ENCODE data around the gene ITPR1.

ITPR1 gene

DNA sequence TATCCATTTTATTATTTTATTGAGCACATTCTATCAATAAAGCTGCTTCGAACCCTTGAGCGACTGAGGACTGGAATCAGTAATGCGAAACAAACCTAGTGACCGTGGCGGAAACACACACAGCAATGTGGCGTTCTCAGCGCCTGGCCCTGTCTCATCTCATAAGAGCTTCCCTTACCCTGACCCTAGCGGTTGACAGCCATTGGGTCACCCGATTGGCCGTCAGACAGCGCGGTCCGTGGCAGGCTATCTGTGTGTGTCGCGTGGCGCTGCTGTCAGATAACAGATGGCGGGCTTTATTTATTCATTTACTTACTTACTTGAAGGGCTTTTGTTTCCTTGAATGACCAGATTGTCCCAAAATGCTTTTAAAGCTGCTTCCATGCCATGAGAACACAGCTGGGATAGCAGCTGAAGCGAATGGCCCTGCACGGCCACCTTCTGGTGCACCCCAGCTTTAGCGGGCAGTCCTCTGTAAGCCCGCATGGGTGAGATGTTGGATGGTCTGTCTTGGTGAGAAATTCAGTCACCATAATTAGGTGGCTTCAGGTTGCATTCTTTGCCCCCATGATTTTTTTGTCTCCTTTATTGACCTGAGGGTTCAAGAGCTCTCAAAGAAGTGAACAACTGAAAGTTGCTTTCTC, 270.6 kb downstream of the ITPR1 start:
- DNase-seq: no peak

DNA sequence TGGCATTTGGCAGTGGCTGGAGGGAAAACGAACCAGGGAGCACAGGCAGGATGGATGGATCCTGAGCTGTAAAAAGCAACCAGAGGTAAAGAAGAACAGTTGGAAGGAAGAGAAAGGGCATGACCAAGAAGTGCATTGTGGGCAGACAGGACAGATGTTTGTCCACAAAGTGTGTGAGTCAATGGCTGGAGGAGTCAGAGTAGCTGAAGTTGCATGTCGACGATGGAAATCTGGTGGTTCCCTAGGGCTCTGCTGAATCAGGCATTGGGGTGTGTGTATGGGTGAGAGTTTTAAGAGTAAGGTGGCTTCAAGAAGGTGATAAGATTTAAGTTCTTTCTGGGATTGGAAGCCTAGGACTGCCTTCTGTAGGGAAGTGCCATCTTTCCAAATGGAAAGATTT, 272.1 kb downstream of the ITPR1 start:
- no peak for DNase-seq

DNA sequence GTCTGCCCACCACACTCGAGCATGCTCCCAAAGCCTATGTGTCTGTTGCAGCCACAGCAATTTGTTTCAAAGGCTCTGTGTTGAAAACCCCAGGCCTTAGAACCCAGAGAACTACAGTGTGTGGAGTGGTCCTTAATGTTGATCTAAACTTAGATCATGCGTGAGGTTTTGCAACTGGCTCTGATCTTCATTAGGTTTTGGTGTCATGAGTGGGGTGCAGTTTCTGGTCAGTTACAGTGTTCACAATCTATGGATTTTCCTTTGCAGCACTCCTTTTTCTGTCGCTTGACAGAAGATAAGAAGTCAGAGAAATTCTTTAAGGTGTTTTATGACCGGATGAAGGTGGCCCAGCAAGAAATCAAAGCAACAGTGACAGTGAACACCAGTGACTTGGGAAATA, 273.1 kb downstream of the ITPR1 start:
- DNase-seq: no peak

DNA sequence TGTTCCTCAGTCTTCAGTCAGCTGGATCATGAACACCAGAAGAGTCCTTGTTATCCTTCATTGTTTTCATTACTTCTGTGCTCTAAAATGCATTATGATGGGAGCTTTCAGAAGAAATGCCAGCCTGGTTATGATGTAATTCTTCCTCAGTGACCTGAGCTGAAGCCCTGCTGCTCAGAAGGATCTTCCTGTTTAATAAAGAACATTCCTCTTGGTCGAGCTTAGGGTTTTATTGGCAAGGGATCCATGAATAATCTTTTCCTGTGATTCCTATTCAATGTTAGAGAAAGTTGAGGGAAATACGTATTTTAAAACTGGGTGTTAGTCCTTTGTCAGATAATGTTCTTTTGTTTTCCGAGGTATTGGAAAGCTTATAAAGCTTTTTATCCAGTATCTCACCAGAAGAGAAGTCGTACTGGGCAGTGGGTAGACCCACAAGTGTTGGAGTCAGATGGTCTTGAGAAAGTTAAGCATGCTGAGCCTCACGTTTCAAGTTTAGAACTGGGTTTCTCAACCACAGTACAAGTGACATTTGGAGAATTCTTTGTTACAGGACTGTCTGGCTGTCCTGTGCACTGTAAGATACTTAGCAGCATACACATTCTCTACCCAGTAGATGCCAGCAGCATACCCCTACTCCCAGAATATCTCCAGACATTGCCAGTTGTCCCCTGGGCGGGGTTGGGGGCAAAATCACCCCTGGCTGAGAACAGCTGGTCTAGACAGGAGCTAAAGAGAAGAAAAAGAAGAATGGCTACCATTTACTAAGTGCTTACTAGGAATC, 273.8 kb downstream of the ITPR1 start:
- DNase-seq: no peak

DNA sequence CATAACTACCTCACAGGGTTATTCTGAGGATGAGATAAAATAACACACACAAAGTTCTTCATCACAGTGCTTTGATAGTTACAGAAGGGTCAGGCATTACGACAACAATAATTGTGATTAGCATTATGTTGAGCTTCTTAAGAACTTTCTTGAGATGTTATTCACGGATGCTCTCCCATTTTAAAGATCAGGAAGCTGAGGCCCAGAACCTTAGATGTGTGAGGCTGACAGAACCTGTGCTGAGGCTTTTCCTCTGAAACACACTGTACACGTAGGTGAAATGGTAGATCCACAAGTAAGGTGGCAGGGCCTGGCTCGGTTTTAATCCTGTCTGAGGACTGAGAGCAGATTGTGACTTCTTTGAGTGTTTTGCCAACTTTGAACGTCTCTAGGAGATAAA, 274.9 kb downstream of the ITPR1 start:
- DNase-seq: no peak

DNA sequence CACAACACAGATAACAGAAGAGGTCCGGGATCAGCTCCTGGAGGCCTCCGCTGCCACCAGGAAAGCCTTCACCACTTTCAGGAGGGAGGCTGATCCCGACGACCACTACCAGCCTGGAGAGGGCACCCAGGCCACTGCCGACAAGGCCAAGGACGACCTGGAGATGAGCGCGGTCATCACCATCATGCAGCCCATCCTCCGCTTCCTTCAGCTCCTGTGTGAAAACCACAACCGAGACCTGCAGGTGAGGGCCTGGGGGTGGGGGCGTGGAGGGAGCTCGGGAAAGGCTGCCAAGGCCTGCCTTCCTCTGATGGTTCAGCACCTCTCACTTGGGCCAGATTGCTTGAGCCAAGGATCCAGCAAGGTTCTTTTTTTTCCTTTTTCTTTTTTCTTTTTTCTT, 275.4 kb downstream of the ITPR1 start:
- no peak for DNase-seq

DNA sequence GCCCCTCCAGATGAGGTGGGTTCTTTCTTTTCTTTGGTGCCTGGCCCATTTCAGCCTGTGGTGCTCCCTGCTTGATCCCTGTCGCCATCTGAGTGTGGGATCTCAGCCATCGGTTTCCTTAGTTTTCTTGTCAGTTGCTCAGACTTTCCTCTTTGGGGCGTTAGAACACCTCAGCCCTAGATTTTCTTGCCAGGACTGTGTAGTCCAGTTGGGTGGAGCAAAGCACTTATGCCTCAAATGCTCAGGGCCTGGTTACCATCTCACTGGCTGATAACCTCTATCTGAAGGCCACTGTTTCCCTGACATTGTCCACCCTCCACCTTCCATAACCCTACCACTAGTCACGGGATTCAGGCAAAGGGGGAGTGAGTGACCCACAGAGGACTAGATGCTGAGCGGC, 277.4 kb downstream of the ITPR1 start:
- no peak for DNase-seq

DNA sequence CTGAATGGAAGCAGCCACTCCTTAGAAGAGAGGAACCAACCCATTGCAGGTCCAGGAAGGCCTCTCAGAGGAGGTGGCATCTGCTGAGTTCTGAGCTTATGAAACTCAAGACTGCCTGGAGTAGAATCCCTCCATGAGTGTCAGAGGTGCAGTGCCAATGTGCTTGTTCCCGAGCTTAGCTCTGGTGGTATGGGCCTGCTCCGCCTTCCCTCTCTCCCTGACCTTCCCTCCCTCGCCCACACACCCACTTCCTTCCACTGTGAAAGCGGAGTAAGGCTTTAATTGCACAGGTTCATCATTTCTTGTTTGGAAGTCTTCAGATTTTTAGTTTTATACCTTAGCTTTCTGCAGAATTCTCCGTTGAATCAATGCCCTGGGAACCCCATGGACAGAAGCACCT, 278.1 kb downstream of the ITPR1 start:
- DNase-seq: no peak

DNA sequence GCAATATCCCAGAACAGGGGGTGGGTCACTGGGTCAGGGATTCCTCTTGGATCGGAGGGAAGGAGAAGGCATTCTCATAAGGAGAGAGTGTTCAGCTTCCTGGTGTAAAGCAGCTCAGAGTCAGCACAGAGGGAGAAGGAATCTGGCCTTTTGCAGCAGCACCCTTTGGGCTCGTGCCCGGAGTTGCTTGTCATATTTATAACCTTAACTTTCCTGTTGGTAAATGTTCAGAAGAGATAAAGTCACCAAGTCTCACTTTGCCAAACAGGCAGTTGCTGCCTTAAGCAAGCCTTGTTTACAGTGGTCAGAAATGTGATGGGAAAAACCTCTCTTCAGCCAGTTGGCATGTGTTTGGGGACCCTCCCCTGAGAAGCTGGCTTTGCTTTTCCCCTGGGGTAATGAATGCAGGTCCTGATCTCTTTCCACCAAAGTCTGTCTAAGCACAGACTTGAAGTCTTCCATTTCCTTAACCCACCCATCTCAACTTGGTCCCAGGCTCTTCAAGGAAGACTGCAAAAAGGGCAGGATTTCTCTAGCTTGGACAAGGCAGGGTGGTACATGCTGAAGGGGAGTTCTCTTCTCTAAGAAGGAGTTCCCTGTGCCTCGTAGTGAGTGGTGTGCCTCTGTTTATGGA, 279.1 kb downstream of the ITPR1 start:
- no peak for DNase-seq

DNA sequence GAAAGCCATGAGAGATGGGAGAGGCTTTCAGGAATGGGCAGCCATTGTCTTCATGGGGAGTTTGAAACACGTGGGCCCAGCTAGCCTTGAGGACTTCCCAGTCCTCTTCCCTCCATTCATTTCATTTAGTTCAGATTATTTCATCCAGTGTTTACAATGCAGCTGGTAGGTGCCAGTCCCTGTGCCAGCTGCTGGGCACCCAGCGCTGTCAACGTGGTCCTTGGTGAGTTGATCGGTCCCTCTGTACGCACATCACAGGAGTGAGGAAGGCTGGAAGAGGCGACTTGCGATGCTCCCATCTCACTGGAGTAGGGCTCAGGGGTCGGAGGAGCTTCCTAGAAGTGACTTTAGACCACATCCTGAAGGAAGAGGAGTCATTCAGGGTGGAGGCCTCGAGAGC, 279.7 kb downstream of the ITPR1 start:
- no peak for DNase-seq

DNA sequence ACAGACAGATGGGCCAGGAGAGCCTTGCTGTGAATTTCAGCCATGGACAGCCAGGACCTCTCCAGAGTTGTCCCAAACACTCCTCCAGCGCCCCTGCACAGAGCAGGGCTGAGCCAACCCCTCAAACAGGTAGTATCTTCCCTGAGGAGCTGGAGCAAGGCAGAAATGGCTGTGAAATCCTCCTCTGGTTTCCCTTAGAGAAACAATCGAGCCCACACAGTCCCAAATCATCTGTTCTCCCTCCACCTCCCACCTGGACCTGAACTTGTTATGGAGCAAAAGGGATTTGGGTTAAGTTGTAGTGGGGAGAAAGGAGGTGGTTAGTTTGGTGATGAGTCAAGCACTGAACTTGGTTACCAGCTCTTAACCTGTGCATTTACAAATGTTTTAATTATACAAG, 280.4 kb downstream of the ITPR1 start:
- no peak for DNase-seq

DNA sequence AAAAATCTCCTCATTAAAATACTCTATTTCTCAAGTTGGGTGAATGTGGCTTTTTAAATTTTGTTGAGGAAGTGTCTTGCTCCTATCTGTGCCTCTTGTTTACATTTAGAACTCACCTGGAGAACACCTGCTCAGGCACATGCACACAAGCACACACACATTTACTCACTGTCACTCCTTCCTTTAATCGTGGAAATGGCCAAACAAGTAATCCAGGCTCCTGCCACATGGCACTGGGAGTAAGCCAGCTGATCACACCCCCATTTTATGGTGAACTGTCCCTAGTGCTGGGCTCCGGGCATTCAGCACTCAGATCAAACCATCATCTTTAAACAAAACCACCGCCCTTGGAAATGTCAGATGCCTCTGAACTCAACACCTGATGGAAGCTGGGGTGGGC, 281.4 kb downstream of the ITPR1 start:
- no peak for DNase-seq

DNA sequence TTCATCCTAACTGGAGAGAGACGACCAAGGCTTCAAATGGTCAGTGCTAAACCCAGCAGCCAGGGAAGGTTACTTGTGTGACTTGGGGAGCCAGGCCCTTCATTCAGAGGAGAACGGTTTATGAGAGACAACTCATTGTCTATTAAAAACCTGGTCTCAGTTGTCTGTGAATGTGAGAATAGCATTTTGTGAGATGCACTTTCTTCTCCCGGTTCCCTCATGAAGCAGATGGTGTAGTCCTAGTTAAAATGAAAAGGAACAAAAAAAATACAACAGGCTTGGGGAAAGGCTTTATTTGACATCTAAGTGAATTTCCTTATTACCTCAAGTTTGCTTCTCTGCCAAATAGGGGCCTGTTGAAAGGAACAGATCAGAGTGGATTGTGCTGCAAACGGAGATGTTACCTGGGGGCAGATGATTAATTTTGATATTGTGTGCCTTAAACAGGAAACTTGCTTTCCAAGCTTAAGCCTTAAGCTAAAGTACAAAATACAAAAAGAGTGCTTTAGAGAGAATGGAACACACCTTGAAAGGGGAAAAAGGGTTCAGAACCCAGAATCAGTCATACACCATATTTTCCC, 283.3 kb downstream of the ITPR1 start:
- no peak for DNase-seq

DNA sequence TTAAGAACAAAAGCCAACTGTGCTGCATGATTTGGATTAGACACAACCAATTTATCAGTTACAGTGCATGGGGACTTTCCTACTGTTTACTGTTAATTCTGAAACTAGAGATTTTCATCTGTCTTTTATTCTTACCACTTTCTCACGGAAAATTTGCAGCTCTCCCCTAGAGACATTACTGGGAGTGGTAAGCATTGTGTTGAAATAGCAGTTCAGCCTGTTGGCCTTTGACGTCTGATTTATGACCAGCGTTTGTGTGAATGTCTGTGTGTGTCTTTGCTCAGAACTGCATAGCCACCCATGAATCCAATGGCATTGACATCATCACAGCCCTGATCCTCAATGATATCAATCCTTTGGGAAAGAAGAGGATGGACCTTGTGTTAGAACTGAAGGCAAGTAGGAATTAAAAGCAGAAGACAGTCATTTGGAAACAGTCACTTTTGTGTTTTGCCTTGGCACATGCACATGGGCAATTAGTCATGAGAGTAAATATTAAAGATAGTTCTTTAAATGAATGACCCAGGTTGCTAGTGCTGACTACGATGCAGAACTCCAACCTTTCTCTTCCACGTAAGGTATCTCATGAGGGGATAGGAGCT, 283.9 kb downstream of the ITPR1 start:
- no peak for DNase-seq

DNA sequence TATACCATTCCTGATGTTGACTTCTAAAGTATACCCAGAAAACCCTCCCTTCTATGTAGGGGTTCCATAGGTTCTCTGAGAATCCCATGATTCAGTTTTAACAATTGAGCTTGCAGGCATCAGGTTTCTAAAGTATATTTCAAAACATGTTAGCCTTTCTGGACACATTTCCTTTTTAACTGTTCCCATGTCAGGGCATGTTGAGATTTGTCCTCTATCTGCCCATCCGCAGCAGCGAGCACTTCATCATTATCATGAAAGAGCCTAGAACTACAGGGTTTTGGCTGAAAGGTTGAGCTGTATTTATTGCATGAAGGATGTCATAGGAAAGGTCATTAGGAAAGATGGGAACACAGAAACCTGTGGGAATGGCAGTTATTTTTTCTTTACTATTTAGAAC, 285.0 kb downstream of the ITPR1 start:
- DNase-seq: no peak

DNA sequence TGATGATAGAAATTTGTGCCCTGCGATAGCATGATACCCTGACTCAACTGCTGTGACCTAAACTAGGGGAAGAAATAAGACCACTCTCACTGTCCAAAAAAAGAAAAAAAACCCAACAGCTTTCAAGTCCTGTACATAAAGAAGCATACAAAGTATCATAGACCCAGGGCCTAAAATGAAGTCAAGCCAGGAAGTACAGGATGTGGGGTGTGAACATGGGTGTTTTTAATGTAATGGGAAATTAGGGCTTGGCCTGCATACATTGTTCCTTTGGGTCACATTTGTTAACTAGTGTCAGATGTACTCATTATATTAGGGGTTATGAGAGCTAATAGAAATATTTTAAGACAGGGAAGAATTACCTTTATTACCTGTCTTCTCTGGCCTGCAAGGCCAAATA, 285.6 kb downstream of the ITPR1 start:
- no peak for DNase-seq

DNA sequence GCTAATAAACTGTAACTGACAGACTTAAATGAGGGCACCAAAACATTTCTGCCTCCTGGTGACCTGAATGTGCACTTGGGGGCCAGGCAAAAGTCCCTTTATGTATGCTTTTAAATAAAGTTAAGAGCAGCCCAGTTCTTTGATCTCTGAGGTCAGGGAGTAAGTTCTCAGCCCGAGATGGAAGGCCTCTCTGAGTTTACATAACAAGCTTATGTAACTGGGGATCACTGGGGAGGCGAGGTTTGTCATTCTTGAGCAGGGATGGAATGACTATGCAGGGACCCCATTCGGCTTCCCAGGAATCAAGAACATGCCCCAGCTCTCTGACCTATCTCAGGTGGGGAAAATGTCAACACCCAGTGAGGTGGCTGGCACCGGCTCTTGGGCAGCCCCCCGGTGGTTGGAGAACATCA, 287.4 kb downstream of the ITPR1 start:
- no peak for DNase-seq

DNA sequence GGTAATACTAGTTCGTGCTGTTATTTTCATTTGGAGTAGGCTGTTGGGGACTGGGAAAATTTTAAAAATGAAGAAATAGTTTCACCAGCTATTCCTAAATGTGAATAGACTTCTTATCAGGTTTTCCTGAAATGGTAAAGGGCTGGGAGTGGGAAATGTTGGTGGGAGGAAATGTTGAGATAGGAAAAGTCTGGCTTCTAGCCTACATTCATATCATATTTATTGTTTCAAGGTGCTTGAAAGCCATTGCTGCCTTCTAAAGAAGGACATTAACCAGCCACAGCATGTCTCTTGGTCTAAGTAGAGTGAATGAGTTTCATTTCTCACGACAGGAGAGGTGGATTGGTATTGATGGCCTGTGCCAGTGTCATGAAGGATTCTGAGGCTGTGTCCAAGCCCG, 288.9 kb downstream of the ITPR1 start:
- no peak for DNase-seq

DNA sequence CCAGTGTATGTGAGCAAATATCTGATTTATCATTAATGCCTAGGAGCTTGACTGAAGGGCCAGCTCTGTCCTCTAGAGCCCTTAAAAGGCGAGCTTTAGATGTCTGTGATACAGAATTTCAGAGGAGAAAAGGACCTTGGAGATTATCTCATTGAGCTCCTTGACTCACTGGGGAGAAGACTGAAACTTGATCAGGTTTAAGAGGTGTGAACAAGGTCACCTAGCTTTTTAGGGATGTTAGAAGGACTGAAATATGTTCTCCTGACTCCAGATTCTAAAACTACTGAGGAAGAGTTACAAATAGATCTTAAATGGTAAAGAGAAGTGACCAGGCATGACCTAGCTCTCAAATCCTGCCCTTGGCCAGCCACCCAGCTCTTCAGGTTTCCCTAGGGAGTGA, 292.4 kb downstream of the ITPR1 start:
- no peak for DNase-seq

DNA sequence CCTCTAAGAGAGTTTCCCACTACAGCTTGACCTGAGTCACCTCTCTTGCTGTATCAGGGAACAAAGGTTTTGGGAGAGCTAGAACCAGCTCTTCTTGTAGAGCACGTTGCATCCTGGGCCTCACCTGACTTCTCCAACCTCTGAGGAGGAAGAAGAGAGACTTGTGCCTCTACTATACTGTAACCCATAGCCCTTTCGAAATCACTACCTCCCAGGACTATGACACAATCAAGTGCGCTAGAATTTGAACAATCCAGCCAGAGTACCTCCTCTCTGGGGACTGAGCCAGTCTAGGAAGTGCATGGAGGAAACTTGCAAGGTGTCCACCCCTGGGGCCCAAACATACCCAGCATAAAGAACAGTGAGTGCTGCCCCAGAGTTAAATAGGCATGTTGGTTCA, 293.3 kb downstream of the ITPR1 start:
- no peak for DNase-seq

DNA sequence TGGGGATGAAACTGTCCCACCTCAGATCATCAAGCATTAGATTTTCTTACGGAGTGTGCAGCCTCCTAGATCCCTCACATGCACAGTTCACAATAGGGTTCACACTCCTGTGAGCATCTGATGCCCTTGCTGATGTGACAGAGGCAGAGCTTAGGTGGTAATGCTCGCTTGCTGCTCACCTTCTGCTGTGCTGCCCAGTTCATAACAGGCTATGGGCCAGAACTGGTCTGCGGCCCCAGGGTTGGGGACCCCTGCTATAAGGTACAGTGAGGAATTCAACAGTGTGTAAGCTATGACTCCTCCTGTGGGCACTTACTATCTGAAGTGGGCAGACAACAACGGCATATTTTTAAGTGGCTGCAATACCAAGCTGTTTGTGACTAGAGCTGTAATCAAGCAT, 298.2 kb downstream of the ITPR1 start:
- DNase-seq: no peak

DNA sequence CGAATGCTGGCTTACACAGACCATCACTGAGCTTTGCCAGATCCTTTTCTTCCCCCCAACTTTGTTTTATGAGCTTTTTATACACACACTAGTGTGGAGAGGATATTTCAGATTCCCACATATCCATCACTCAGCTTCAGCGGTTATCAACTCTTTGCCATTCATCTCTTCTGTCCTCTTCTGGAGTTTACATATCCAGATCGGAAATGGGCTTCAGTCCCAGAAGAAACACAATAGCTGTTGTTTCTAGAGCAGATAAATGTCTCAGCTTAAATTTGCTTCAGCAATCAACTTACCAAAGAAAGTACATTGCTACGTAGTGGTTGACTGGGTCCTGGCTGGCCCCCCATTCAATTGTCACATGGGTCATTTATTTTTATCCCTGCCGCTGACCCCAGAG, 300.2 kb downstream of the ITPR1 start:
- DNase-seq: no peak

DNA sequence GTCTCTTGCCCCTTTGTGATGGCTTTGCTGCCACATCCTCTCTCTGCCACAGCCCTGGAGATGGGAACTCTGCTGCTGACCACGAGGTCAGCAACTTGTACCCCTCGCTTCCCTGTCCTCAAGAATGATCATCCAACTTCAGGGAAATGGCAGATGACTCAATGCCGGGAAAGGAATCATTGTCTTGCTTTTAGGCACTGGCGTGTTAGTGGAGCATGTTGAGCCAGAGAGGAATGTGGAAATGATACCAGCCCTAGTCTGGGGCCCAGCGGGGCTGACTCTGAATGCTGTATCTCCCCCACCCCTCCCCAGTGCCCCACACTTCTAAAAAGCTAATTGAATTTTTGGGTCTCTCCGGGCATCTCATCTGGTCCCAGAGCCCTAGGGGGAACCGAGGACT, 301.2 kb downstream of the ITPR1 start:
- DNase-seq: no peak

DNA sequence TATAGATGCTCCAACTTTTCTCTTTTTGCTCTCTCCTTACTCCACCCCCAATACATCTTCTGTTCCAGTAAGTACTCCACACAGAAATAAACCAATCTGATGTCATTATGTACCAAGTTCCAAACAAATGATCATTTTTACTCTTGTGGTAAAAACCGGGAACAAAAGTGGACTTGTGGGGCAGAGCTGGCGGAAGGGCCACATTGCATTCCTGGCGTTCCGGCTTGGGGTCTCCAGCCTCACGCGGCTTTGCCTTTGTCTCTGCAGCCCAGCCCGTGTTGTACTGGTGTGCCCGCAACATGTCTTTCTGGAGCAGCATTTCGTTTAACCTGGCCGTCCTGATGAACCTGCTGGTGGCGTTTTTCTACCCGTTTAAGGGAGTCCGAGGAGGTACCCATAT, 301.6 kb downstream of the ITPR1 start:
- no peak for DNase-seq
